ENCODE results near the gene XPR1. TPM values are rescaled to one million over a fixed set of nuclear protein-coding genes. Genes with fewer than 3 reads are reported as not detected.
"Not testable (repeated sequence)": the region's sequence is repeated elsewhere in the genome, so short reads cannot be mapped to it uniquely, and the experiment has no call there.

Gene XPR1
- total RNA-seq, 4 donors from 2014 or later: 15.8 to 26.7 (median 22.8) TPM

DNA sequence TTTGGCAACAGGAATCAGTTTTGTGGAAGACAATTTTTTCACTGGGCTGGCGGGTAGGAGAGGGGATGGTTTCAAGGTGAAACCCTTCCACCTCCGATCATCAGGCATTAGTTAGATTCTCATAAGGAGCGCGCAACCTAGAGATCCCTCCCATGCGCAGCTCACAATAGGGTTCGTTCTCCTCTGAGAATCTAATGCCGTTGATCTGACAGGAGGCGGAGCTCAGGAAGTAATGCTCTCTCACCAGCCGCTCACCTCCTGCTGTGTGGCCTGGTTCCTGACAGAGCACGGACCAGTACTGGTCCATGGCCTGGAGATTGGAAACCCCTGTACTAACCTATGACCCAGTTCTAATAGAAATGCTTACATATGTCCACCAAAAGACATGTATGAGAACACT, 184.3 kb downstream of the XPR1 start:
- no peak for DNase-seq (ENCODE audit: extremely low spot score)
- H3K36me3 ChIP-seq: peaks cover 0 to 24% (median 9%) of the 10 kb centered on the region in 4 donors
- no peaks in the 10 kb centered on the region for H3K4me1 ChIP-seq
- H3K9me3 ChIP-seq: no peaks in the 10 kb centered on the region
- H3K27ac ChIP-seq (replicated peaks in 1 of 4): no peak overlapping the region
- H3K27me3 ChIP-seq: no peaks in the 10 kb centered on the region
- WGBS: 95% methylated on average over 10 of the region's 10 CpGs
- TF ChIP-seq POLR2A (IDR thresholded peaks at IDR 0.05; ENCODE audit: low read depth) (no peak), POLR2AphosphoS5 (IDR thresholded peaks at IDR 0.05) (no peak), EP300 (IDR thresholded peaks at IDR 0.05) (no peak)
- TF ChIP-seq, protein P1, sequence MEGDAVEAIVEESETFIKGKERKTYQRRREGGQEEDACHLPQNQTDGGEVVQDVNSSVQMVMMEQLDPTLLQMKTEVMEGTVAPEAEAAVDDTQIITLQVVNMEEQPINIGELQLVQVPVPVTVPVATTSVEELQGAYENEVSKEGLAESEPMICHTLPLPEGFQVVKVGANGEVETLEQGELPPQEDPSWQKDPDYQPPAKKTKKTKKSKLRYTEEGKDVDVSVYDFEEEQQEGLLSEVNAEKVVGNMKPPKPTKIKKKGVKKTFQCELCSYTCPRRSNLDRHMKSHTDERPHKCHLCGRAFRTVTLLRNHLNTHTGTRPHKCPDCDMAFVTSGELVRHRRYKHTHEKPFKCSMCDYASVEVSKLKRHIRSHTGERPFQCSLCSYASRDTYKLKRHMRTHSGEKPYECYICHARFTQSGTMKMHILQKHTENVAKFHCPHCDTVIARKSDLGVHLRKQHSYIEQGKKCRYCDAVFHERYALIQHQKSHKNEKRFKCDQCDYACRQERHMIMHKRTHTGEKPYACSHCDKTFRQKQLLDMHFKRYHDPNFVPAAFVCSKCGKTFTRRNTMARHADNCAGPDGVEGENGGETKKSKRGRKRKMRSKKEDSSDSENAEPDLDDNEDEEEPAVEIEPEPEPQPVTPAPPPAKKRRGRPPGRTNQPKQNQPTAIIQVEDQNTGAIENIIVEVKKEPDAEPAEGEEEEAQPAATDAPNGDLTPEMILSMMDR (IDR thresholded peaks at IDR 0.05): no peak
- no peak overlapping the region for H3K4me3 ChIP-seq
- intact Hi-C loops (cut with DNase I): no loop called here

DNA sequence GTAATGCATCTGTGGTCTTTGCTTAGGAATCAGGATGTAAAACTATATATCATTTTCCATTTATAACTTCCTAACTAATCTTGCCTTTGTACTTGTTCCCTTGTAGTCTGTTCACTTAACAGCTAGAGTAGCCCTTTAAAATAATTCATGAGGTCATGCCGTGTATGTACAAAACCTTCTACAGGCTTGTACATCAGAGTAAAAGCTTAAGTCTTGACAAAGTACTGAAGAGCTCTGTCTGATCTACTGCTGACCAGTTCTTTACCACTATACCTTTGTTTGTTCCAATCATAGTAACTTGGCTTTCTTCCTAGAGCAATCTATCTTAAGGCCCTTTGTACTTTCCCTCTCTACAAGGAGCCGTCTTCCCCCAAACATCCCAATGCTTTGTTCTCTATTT, 190.1 kb downstream of the XPR1 start:
- intact Hi-C loops (cut with DNase I): no loop called here
- no peak for DNase-seq (ENCODE audit: extremely low spot score)
- Histone ChIP-seq H3K4me3 (no peak overlapping the region), H3K9me3 (no peaks in the 10 kb centered on the region), H3K36me3 (peaks cover 0 to 22% (median 16%) of the 10 kb centered on the region in 4 donors), H3K27ac (replicated peaks in 1 of 4) (no peak overlapping the region), H3K4me1 (no peaks in the 10 kb centered on the region), H3K27me3 (no peaks in the 10 kb centered on the region)
- WGBS: 83% methylated on average over 2 of the region's 2 CpGs
- TF ChIP-seq POLR2A (IDR thresholded peaks at IDR 0.05; ENCODE audit: low read depth): no peak
- TF ChIP-seq, protein P1 (IDR thresholded peaks at IDR 0.05): no peak
- TF ChIP-seq EP300 (IDR thresholded peaks at IDR 0.05): no peak
- TF ChIP-seq POLR2AphosphoS5 (IDR thresholded peaks at IDR 0.05): no peak

- H3K27ac ChIP-seq (replicated peaks in 1 of 4); H3K4me3 ChIP-seq; DNase-seq (ENCODE audit: extremely low spot score); intact Hi-C loops (cut with DNase I); H3K4me1 ChIP-seq; H3K27me3 ChIP-seq: not testable (repeated sequence)
- 94% methylated on average over 2 of the region's 2 CpGs for WGBS
- peaks cover 0 to 42% (median 17%) of the 10 kb centered on the region in 4 donors for H3K36me3 ChIP-seq
- peaks cover 0 to 17% (median 5%) of the 10 kb centered on the region in 4 donors for H3K9me3 ChIP-seq
Measured at GRCh38 chr1:180831507-180831906, 199.7 kb downstream of the XPR1 start.

GRCh38 chr1:180833180-180833579, 201.4 kb downstream of the XPR1 start:
- DNase-seq (ENCODE audit: extremely low spot score); H3K4me3 ChIP-seq; H3K4me1 ChIP-seq; H3K27me3 ChIP-seq; intact Hi-C loops (cut with DNase I); H3K27ac ChIP-seq (replicated peaks in 1 of 4): not testable (repeated sequence)
- Histone ChIP-seq H3K9me3 (peaks cover 0 to 17% (median 5%) of the 10 kb centered on the region in 4 donors), H3K36me3 (peaks cover 0 to 41% (median 22%) of the 10 kb centered on the region in 4 donors)
- 100% methylated on average over 1 of the region's 1 CpG for WGBS

DNA sequence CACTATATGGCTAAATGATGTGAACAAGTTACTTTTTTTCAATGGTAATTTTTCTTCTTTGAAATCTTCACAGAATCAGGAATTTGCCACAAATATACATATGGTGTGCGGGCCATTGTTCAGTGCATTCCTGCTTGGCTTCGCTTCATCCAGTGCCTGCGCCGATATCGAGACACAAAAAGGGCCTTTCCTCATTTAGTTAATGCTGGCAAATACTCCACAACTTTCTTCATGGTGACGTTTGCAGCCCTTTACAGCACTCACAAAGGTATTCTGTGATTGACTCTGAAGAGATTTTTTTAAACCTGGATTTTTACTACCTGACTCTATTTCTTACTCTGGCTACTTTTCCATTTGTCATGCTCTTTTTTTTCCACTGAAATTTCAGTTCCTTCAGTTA, 204.6 kb downstream of the XPR1 start:
- 98% methylated on average over 6 of the region's 6 CpGs for WGBS
- H3K36me3 ChIP-seq: peaks cover 0 to 41% (median 21%) of the 10 kb centered on the region in 4 donors
- DNase-seq (ENCODE audit: extremely low spot score): no peak
- intact Hi-C loops (cut with DNase I): no loop called here
- no peak for TF ChIP-seq POLR2AphosphoS5 (IDR thresholded peaks at IDR 0.05)
- TF ChIP-seq EP300 (IDR thresholded peaks at IDR 0.05): no peak
- TF ChIP-seq, protein P1 (IDR thresholded peaks at IDR 0.05): no peak
- no peak for TF ChIP-seq POLR2A (IDR thresholded peaks at IDR 0.05; ENCODE audit: low read depth)
- no peak overlapping the region for H3K27ac ChIP-seq (replicated peaks in 1 of 4)
- no peak overlapping the region for H3K4me3 ChIP-seq
- H3K9me3 ChIP-seq: peaks cover 0 to 17% (median 5%) of the 10 kb centered on the region in 4 donors
- no peaks in the 10 kb centered on the region for H3K4me1 ChIP-seq
- no peaks in the 10 kb centered on the region for H3K27me3 ChIP-seq

DNA sequence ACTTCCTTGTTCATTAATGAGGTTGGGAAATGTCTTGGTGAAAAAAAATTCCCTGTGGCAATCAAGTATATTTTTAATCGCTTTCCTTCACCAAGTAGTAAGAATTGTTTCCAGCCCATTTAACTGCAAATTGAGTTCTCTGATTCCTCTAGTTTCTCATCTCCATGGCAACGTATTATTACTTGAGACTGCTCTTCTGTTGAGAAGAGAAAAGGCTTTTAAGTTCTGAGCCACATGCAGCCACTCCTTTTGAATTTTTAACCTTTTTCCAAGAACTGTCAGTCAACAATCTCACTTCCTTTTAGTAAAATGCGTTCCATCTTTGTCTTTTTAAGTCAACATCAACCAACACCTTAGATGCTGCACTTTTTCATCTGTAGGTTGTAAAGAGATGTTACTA, 205.2 kb downstream of the XPR1 start:
- H3K4me1 ChIP-seq: peaks cover 0 to 2% (median 0%) of the 10 kb centered on the region in 4 donors
- H3K4me3 ChIP-seq: no peak overlapping the region
- 90% methylated on average over 3 of the region's 3 CpGs for WGBS
- intact Hi-C loops (cut with DNase I): no loop called here
- H3K27ac ChIP-seq (replicated peaks in 1 of 4): no peak overlapping the region
- no peak for TF ChIP-seq POLR2A (IDR thresholded peaks at IDR 0.05; ENCODE audit: low read depth)
- TF ChIP-seq POLR2AphosphoS5 (IDR thresholded peaks at IDR 0.05): no peak
- TF ChIP-seq EP300 (IDR thresholded peaks at IDR 0.05): no peak
- TF ChIP-seq, protein P1 (IDR thresholded peaks at IDR 0.05): no peak
- DNase-seq (ENCODE audit: extremely low spot score): no peak
- H3K9me3 ChIP-seq: peaks cover 0 to 14% (median 5%) of the 10 kb centered on the region in 4 donors
- peaks cover 0 to 37% (median 21%) of the 10 kb centered on the region in 4 donors for H3K36me3 ChIP-seq
- H3K27me3 ChIP-seq: no peaks in the 10 kb centered on the region

Measured in esophagus muscularis mucosa (tissue), 4 donors.